Measurements from ENCODE around the gene SCYGR1.
A peak's percentile ranks its signal among the peaks of the same experiment; 100 is the strongest.
"Not testable (repeated sequence)": the region's sequence is repeated elsewhere in the genome, so short reads cannot be mapped to it uniquely, and the experiment has no call there.

The SCYGR1 gene

DNA sequence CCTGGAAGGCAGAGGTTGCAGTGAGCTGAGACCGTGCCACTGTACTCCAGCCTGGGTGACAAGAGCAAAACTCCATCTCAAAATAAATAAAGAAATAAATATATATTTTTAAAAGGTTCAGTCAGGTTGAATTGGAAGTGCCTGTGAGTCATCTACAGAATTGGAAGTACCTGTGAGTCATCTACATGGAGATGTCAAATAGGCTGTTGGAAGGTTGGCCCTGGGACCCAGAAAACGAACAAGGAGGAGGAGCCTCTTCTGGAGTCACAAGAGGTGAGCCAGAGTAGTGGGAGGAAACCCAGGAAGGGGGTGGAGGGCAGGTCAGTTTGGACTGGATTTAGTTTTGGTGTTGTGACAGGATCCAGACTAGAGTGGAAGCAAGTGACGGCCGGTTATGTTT lies 15.2 kb upstream of the SCYGR1 start:
- no peak for DNase-seq (ENCODE audit: low read depth in 3 of 3)

DNA sequence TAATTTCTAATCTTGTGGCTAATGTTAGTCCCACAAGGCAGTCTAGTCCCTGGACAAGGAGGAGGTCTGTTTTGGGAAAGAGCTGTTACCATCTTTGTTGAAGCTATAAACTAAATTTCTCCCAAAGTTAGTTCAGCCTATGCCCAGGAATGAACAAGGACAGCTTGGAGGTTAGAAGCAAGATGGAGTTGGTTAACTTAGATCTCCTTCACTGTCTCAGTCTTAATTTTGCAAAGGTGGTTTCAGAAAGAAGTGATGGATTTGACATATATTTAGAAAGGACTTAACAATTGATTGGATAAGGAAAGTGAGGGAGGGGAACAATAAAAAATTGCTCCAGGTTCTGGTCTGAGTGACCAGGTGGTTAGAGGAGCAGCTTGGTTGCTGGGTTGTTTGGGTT lies 14.6 kb upstream of the SCYGR1 start:
- DNase-seq (ENCODE audit: low read depth in 3 of 3), result no peak

GRCh38 chr2:227401550-227401949 lies 13.8 kb upstream of the SCYGR1 start:
- DNase-seq (ENCODE audit: low read depth in 3 of 3), result no peak

- no peak for DNase-seq (ENCODE audit: low read depth in 3 of 3)
These were observed 11.2 kb upstream of the SCYGR1 start for GRCh38 chr2:227398684-227399670.

- DNase-seq (ENCODE audit: low read depth in 3 of 3), result no peak
These were observed 9.8 kb upstream of the SCYGR1 start for GRCh38 chr2:227397562-227397961.

- DNase-seq (ENCODE audit: low read depth in 3 of 3), result no peak
These were observed 7.8 kb upstream of the SCYGR1 start for GRCh38 chr2:227395556-227395955.

GRCh38 chr2:227394401-227394800 lies 6.7 kb upstream of the SCYGR1 start:
- no peak for DNase-seq (ENCODE audit: low read depth in 3 of 3)

DNA sequence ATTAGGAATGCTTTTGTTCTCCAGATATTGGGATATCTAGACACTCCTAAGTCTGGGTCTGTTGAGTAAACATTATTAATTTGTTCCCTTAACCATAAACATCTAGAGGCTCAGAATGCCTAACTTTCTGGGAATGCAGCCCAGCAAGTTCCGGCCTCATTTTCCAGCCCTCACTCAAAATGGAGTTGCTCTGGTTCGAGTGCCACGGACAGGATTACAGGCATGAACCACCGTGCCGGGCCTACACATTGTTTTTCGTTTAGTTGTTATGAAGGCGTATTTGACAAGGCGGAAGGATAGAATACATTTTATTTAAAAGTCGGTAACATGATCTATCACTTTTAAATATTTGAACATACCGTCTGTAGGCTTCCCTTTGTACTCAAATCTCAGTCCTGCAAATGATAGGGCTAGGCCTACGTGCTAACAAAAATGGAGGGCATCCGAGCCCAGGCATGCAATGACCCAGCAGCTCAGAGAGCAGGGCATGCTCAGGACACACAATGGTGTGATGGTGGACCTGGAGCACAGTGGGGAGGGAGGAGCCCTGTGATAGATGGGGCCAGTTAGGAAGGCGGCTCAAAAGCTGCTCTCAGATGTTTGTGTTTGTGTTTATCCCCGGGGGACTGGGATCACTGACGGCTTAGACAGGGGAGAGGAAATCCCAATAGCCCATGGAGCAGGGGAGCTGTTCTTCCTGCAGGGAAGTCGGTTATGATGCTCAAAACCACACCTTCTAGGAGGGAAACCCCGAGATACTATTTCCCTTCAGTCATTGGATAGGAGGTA lies 2.9 kb upstream of the SCYGR1 start:
- no peak for DNase-seq (ENCODE audit: low read depth in 3 of 3)

DNA sequence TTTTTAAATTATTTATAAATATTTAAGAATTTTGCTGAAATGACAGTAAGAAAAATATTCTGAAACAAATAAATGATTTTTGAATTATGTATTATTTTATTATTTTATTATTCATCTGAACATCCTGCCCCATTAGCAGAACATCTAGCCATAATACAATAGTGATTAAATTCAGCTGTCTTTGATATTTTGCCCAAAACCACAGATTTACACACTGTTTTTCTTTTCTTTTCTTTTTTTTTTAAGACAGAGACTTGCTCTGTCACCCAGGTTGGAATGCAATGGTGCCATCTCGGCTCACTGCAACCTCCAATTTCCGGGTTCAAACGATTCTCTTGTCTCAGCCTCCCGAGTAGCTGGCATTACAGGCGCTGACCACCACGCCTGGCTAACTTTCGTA lies 1.9 kb upstream of the SCYGR1 start:
- no peak for DNase-seq (ENCODE audit: low read depth in 3 of 3)

GRCh38 chr2:227389231-227389630 lies 1.5 kb upstream of the SCYGR1 start:
- DNase-seq (ENCODE audit: low read depth in 3 of 3), result no peak

DNA sequence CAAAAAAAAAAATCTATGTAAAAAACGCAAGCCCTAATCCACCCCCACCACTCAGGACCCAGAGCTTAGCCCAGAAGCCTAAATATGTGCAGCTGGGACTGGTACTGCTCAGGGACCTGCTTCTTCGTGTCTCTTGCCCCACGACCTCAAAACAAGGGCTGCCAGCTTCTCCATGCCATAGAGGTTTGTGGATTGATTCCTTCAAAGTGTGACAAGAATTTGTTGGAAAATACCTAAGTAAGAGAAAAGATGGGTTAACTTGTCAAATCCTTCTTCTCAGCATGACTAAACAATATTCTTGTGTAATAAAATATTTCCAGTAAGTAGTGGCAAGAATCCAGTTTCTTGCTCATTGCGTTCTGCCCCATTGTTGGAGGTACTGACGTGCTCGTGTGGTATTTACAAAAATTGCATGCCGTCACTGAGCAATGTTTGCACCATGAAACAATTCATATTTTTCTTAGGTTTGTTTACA lies 825 bp upstream of the SCYGR1 start:
- no peak for DNase-seq (ENCODE audit: low read depth in 3 of 3)

GRCh38 chr2:227386630-227387029 lies 1.1 kb downstream of the SCYGR1 start:
- DNase-seq (ENCODE audit: low read depth in 3 of 3), result no peak

- DNase-seq (ENCODE audit: low read depth in 3 of 3), result no peak
These were observed 4.1 kb downstream of the SCYGR1 start for GRCh38 chr2:227383686-227384085.

DNA sequence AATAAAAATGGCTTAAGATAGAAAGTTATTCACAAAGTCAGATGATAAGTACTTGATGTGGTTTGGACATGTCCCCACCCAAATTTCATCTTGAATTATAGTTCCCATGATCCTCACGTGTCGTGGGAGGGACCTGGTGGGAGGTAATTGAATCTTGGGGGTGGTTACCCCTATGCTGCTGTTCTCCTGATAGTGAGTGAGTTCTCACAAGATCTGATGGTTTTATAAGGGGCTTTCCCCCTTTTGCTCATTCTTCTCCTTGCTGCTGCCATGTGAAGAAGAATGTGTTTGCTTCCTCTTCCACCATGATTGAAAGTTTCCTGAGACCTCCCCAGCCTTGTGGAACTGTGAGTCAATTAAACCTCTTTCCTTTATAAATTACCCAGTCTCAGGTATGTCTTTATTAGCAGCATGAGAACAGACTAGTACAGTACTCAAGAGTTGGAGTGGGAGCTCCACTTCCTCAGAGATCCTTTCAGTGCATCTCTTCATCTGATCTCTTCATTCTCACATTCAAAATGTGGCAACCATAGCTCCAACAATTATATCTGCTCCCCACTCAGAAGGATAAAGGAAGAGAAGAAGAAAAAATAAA lies 5.4 kb downstream of the SCYGR1 start:
- DNase-seq (ENCODE audit: low read depth in 3 of 3), result not testable (repeated sequence)

- DNase-seq (ENCODE audit: low read depth in 3 of 3), result no peak
These were observed 8.7 kb downstream of the SCYGR1 start, which contains the start of gene TM4SF20 for GRCh38 chr2:227379095-227379494. Gene TM4SF20 (minus strand): TSS chr2:227379306. CDS start chr2:227379268, 38 bp downstream.

GRCh38 chr2:227378371-227378782 lies 9.4 kb downstream of the SCYGR1 start:
- DNase-seq (ENCODE audit: low read depth in 3 of 3), result no peak

DNA sequence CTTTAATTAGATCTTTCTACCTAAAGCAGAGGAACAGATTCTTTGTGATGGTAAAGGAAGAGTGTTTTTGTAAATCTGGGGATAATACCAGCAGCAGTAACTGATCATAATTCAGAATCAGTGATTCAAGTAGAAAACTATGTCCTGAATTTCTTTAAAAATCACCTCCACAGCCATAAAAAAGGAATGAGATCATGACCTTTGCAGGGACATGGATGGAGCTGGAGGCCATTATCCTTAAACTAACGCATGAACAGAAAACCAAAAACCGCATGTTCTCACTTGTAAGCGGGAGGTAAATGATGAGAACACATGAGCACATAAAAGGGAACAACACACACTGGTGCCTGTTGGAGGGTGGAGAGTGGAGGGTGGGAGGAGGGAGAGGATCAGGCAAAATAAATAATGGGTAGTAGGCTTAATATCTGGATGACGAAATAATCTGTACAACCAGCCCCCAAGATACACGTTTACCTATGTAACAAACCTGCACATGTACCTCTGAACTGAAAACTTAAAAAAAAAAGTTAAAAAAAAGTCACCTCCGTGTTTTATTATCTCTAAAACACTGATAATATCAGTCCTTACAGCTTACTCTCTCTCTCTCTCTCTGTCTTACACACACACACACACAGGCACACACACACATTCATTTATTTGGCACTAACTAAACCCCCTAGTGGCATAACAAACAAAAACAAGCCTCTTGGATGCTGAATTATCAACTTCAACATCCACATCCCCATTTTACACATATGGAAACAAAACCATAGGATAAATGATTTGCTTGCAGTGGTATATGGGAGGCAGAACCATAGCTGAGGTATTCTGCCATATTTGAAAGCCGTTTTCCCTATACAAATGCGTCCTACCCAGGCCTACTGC lies 10.0 kb downstream of the SCYGR1 start:
- no peak for DNase-seq (ENCODE audit: low read depth in 3 of 3)

DNA sequence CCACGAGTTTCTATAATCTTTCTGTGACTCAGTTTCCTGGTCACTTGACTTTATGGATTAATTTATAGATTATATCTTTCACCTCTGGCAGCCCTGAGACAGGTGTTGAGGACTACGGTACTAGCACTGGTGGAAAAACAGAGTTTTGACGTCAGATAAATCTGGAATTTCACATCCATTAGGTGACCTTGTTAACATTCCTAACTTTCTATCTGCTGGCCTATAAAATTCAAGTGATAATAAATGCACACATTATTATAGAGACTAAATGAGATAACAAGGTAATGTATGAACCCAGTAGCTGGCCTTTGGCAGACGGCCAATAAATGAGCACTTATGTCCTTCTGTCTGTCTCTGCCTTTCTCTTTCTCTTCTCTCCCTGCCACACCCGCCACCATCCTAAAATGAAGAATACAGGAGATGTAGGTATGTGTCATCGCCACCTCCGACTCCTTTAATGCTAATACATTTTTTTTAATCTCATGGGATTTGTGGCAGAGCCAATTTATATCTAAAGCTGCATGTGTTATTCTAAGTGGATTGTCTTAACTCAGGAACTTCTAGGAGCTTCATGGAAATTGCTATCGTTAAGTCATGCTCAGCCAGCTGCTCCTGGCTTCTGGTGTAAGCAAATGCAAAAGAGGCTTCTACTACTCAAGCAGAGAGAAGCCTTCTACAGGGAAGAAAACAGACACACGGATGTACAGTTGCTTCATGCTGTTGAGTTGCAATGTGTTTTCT lies 10.9 kb downstream of the SCYGR1 start:
- DNase-seq (ENCODE audit: low read depth in 3 of 3), result no peak

DNA sequence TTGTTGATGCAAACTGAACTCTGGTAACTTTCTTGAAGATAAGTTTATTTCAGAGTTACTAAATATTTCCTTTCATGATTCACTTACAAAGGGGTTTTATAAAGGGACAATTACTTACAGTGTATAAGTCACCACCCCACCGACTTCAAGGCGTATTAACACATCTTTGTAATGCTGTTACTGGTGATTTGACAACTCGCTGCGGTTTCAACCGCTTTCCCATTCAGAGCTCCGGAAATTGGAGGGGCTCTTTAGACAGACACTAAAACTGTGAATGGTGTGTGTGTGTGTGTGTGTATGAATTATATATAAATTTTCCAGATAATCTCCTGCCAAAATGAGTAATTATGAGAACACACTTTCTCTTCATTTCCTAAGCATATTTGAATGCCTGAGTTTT lies 13.6 kb downstream of the SCYGR1 start:
- peak; percentile 10 to 33 (median 11) for DNase-seq (ENCODE audit: low read depth in 3 of 3)

- no peak for DNase-seq (ENCODE audit: low read depth in 3 of 3)
These were observed 14.4 kb downstream of the SCYGR1 start for GRCh38 chr2:227373389-227373788.

Data from stimulated activated CD4-positive, alpha-beta T cell treated with anti-CD3 and anti-CD28 coated beads, TNF-alpha, amount 100 ng/mL, for 48 hours (primary cell).